RWPE2 (cell line): ENCODE results near the gene CNTN1.

ENCODE experiments used
- ATAC-seq: fragments of 200-7000 bp; cut with Tn5 transposase; 3 replicates; pipeline ENCODE4 v1.9.1; 2021; ENCODE audit warnings: low read depth
- DNase-seq: peaks from one replicate; pipeline ENCODE4 v3.0.0-alpha.2; 2020; ENCODE audit warnings: low spot score
- H3K27ac ChIP-seq: fragments of 450-650 bp; 2 replicates; pipeline ENCODE4 v1.5.1; 2017; ENCODE audit warnings: mild to moderate bottlenecking; ENCODE audit not compliant: poor library complexity, severe bottlenecking
- H3K27me3 ChIP-seq: fragments of 250-450 bp; sonication (Bioruptor Pico); 2 replicates; pipeline ENCODE4 v1.5.1; 2021; ENCODE audit warnings: mild to moderate bottlenecking, moderate library complexity; ENCODE audit not compliant: insufficient read depth, poor library complexity, severe bottlenecking
- H3K36me3 ChIP-seq: fragments of 250-450 bp; sonication (Bioruptor Pico); 2 replicates; pipeline ENCODE4 v1.5.1; 2020; ENCODE audit warnings: low read depth, mild to moderate bottlenecking, moderate library complexity
- H3K4me1 ChIP-seq: fragments of 250-450 bp; sonication (Bioruptor Pico); 2 replicates; pipeline ENCODE4 v1.5.1; 2021; ENCODE audit warnings: mild to moderate bottlenecking, moderate library complexity; ENCODE audit not compliant: insufficient read depth, poor library complexity, severe bottlenecking
- H3K4me3 ChIP-seq: fragments of 250-450 bp; sonication (Bioruptor Pico); 2 replicates; pipeline ENCODE4 v1.5.1; 2021; ENCODE audit warnings: mild to moderate bottlenecking, moderate library complexity; ENCODE audit not compliant: severe bottlenecking
- H3K9me3 ChIP-seq: fragments of 250-450 bp; sonication (Bioruptor Pico); 2 replicates; pipeline ENCODE4 v1.5.1; 2021; ENCODE audit warnings: mild to moderate bottlenecking, moderate library complexity; ENCODE audit not compliant: severe bottlenecking
- CTCF ChIP-seq: fragments of 450-650 bp; IDR thresholded peaks from one replicate; pipeline ENCODE4 v1.5.1; 2017; ENCODE audit warnings: mild to moderate bottlenecking, moderate library complexity; ENCODE audit not compliant: poor library complexity, severe bottlenecking

Gene CNTN1

GRCh38 chr12:40864891-40865290 lies 172.7 kb downstream of the CNTN1 start:
- no peak overlapping the region for H3K4me3 ChIP-seq
- H3K27ac ChIP-seq, result no peak overlapping the region
- ATAC-seq (no peak), DNase-seq (no peak)
- H3K36me3 ChIP-seq, result no peaks in the 10 kb centered on the region
- TF ChIP-seq CTCF, result no peak
- H3K4me1 ChIP-seq, result no peaks in the 10 kb centered on the region
- no peaks in the 10 kb centered on the region for H3K9me3 ChIP-seq
- no peaks in the 10 kb centered on the region for H3K27me3 ChIP-seq

DNA sequence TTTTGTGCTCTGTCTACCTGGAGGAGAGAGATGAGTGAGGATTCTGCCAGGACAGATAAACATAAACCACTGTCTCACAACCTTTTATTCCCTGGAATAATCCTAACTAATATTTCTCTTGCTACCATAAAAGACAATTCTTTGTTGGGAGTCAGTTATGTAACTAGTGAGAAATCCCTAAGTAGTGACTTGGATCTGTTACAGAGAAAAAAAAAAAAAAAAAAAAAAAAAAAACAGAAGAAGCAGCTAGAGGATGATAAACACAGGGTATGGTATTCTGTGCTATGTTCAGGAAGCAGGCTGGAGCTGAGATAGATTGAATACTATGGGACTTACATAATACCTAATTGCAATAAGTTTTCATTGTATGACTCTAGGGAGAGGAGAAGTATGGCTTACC lies 178.7 kb downstream of the CNTN1 start:
- DNase-seq (no peak), ATAC-seq (no peak)
- Histone ChIP-seq H3K9me3 (no peaks in the 10 kb centered on the region), H3K27ac (no peak overlapping the region), H3K4me3 (no peak overlapping the region), H3K4me1 (no peaks in the 10 kb centered on the region), H3K27me3 (no peaks in the 10 kb centered on the region), H3K36me3 (no peaks in the 10 kb centered on the region)
- TF ChIP-seq CTCF, result no peak

- Histone ChIP-seq H3K4me3 (no peak overlapping the region), H3K9me3 (no peaks in the 10 kb centered on the region), H3K27ac (no peak overlapping the region), H3K36me3 (no peaks in the 10 kb centered on the region), H3K4me1 (no peaks in the 10 kb centered on the region), H3K27me3 (peaks cover 2% of the 10 kb centered on the region)
- DNase-seq (no peak), ATAC-seq (no peak)
- TF ChIP-seq CTCF, result no peak
Measured at GRCh38 chr12:40874868-40875267, 182.6 kb downstream of the CNTN1 start.

DNA sequence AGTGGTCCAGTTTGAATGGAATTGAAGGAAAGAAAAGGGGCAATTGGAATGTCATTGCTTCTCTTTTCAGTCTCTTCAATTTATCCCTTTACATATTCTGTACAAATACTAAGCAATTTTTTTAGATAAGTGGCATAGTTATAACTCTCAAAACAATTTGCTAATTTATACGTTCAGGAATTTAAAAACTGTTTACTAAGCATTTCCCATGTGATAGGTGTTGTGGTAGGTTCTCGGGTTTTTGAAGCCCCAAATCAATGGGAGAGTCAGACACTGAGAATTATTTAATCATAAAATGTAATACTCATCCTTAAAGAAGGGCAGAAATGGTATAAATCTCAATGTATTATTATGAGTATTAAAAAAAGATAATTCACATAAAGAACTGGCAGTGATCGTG lies 197.1 kb downstream of the CNTN1 start:
- Histone ChIP-seq H3K27me3 (no peaks in the 10 kb centered on the region), H3K36me3 (no peaks in the 10 kb centered on the region), H3K27ac (no peak overlapping the region), H3K4me3 (no peak overlapping the region), H3K9me3 (no peaks in the 10 kb centered on the region), H3K4me1 (peaks cover 14% of the 10 kb centered on the region)
- no peak for DNase-seq
- no peak for ATAC-seq
- no peak for TF ChIP-seq CTCF

DNA sequence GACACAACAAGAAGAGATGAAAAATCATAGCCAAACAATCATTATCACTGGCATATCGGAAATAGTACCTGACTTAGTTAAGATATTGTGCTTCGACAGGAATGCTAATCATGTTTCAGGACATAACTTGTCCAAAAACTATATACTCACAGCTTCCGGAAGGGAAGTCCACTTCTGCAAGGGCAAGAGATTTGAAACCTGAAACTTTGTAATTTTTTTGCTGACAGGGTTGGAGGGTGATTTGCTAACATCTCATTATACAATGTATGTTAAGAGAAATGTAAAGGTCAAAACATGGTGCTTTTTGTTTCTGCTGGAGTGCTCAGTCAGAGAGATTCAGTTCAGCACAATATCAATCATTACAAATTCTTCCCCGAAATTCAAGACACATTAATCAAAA lies 200.3 kb downstream of the CNTN1 start:
- H3K36me3 ChIP-seq, result no peaks in the 10 kb centered on the region
- H3K4me3 ChIP-seq, result no peak overlapping the region
- H3K27me3 ChIP-seq, result no peaks in the 10 kb centered on the region
- H3K4me1 ChIP-seq, result peaks cover 14% of the 10 kb centered on the region
- DNase-seq (no peak), ATAC-seq (peak; percentile 78; the same call in 2 of the 3 replicates)
- no peak overlapping the region for H3K27ac ChIP-seq
- no peak for TF ChIP-seq CTCF
- H3K9me3 ChIP-seq, result no peaks in the 10 kb centered on the region
